ENCODE measurements around the gene SUSD1.

GRCh38 chr9:112130997-112131396 lies 44.1 kb downstream of the SUSD1 start:
- TF ChIP-seq POLR2A (IDR thresholded peaks at IDR 0.05; ENCODE audit: low read depth): no peak
- no peak for TF ChIP-seq EP300 (IDR thresholded peaks at IDR 0.05)
- no peak for TF ChIP-seq CTCF (IDR thresholded peaks at IDR 0.05)
